ENCODE data around the gene GLT1D1.

Gene GLT1D1

DNA sequence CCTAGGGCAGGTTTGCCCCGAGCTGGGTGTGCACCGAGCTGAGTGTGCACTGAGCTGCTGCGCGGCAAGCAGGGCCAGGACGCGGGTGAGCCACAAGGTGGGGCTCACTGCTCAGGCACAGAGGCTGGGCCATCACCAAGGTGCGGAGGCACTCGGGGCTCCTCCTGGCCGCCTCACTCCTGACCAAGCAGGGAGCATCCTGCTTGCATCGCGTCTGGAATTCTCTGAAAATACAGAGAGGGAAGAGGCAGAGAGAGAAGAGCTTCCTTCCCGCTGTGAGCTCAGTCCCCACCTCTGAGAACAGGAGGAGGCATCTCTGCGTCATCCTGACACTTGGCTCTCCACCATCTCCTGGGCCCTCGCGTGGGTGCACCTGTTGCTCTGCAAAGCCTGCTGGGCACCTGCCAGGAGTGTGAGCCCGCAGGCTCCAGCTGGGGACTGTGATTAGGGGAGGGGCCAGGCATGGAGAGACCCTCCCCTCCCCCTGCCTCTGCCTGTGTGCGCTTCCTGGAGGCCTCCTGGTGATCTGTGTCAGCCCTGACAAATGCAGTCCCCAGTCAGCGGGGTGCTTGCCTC lies 116.3 kb downstream of the GLT1D1 start:
- no peak for DNase-seq

DNA sequence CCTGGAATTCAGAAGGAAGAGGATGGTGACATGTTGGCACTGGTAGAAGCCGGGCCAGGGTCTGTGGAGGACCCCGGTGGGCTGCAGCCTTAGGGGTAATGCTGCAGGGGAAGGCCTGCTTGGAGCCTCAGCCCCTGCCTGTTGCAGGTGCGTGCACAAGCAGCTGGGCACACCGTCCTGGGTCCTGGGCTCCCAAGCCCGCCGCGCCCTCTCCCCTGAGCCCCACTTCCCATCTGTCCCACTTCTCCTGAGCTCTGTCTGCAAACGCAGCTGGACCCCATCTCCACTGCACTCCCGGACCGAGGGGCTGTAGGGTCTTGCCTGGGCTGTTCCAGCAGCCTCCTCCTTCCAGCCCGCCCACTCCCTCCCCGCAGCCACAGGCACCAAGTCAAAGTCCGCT lies 116.8 kb downstream of the GLT1D1 start:
- no peak for DNase-seq

DNA sequence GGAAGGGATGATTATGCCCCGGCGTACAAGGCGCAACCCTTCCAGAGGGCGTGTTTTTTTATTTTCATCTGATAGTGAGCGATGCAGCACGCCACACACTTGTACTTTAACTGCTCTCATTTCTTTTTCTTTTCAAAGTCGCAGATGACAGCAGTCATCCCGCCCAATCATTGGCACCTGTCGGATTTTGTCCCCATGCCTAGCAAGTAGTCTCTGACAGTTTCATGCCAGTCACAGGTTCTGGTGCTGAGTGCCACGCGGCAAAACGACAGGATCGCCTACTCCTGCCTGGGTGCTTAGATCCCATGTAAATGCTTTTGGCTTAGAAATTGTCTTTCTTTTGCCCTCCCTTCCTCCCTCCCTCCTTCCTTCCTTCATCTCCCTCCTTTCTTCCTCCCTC lies 117.7 kb downstream of the GLT1D1 start:
- DNase-seq = no peak

DNA sequence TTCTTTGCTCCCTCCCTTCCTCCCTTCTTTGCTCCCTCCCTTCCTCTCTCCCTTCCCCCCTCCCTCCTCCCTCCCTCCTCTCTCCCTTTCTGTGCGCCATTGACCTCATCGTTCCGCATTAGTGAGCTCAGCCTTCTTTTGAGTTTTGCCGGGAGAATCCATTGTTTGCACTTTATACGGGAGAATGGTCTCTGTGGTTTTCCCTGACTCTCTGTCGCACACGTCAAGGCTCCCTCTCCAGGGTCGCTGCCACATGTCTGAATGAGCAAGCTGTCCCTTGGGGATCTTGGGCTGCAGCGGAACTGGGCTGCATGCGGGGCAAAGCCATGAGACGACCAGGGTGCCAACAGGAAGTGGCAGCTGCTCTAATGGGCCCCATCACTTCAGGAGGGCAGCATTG lies 118.5 kb downstream of the GLT1D1 start:
- no peak for DNase-seq

DNA sequence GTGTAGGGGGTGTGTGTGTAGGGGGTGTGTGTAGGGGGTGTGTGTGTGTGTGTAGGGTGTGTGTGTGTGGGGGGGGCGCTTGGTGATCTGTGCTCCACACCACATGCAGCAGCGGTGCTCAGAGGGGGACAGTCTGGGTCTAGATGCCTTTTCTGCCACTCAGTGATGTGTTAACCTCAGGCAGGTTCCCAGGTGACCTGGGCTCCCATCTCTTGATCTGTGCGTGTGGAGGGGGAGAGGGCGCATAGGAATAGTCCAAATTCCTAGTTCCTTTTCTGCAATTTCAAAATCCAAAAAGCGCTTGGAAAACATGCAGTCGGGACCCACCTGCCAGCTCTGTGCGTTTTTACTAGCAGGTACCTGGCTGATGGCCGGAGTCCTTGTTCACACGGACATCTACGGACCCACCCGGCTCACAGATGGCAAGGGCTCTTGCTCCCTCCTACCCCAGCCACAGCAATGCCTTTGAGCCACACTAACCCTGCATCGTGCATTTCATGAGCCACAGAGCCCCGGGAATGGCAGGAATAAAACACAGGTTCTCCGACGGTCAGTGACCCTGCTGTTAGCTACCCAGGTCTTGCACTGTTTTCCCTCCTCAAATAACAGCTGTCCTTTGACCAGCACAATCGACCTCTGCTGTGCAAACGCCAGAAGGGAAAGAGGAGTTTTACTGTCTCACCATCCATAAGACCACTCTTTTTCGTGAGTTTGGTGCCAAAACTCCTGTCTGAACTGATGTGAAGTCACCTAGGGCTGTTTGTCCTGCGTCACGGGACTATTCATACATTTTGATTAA lies 120.8 kb downstream of the GLT1D1 start:
- DNase-seq = no peak

DNA sequence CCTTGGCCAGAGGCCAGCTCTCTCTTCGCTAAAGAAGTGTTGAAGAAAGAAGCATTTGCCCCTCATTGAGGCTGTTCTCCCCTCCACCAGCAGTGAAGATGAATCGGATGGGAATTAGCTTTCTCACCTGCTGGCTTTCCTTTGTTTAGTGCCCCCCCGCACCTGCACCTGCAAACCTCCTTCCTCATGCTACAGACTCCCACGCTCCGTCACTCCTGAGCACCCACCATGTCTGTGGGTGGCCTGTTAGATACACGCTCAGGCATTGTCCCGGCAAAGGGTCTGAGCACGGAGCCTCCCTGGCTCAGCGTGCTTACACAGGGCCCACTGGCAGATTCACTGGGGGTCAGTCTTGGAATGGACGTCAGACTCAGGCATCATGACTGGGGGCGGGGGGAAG lies 121.6 kb downstream of the GLT1D1 start:
- no peak for DNase-seq

DNA sequence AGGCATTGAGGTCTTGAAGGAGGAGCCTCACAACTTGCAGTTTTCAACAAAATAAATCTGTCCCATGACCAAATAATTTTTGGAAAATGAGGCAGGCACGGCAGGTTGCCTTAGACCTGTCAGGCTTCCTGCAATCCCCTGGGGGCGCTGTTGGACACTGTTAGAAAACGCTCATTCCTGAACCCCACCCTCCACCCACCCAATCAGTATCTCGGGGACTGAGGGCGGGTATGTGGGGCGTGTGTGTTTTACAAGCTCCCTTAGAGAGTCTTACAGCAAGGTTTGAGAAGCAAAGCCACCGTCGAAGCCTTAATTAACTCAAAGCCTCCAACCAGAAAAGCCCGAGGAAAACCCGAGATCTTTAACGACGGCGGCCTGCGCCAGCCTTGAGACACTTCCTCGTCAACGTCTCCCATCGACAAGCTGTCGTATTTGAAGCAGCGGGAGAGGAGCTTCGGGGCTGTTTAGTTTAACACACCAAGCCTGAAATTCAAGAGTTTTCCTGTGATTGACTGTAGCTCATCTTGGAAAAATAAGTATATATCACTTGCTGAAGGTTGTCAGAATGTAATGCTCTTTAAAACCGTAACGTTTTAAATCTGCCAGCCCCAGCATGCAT lies 123.0 kb downstream of the GLT1D1 start:
- no peak for DNase-seq

DNA sequence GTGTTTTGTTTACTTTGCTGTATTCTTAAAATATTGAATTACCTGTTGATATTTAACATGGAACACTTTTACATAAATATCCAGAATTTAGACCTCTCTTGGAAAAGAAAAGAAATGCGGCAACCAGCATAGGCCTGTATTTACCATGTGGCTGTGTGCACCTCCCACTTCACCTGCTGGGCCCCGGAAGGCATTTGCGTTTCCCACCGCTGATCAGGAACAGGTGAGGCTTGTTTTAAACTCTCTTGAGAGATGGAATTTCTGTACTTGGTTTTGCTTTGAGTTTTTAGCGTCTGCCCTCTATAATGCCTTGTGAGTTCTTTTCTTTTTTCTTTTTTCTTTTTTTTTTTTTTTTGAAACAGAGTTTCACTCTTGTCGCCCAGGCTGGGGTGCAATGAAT lies 124.2 kb downstream of the GLT1D1 start:
- DNase-seq = no peak

DNA sequence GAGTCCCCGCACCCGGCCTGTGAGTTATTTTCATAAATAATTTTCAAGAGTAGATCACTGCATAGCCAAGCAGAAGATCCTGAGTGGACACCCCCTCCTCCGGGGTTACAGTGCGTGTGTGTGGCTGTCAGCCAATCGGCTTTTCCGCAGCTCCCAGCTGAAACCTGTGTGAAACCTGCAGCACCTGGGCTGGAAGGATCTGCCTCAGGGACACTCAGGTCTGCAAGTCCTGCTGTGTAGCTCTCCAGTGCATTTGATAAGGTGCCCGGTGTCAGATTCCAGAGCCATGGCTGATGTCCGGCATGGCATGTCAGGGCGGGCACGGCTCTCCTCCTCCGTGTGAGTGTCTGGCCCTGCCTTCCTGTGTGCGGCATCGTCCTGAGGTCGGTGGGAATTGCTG lies 124.8 kb downstream of the GLT1D1 start:
- DNase-seq = no peak

DNA sequence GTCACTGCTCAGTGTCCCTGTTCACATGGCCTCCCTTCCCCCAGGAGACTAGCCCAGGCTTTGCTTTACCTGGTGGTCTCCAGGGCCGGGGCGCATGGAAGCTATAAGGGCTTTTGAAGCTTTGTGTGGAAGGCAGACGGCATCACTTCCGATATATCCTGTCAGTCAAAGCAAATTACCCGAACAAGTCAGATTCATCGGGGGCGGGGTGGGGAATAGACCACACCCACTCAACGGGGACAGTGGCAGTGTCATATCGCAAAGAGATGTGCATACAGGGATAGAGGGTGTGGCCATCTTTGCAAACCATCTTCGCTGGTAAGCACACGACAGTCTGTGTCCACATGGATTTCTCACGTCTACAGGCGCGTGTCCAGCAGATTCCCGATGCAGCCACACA lies 127.3 kb downstream of the GLT1D1 start:
- no peak for DNase-seq

DNA sequence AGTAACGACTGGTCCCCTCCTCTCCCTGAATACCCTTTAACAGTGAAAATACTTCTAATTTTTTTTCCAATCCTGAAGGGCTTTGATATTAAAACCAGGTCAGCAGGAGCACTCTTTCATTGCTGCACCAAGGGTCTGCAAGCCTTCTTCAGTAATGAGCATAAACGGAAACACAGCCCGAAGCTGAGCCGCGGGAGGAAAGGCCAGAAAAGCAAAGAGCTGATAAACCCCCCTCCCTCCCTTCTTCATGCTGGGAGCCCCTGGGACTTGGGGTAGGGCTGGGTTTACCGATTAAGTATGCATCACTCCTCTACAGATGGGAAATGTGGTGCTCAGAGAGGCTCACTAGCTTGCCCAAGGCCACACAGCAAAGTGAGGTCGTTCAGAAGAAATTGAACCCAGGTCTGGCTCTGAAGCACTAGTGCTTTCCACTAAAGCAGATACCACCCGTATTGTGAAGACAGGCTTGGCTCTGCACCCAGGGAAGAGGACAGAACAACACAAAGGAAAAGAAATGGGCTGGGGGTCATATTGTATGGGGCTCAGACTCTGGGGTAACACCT lies 128.8 kb downstream of the GLT1D1 start:
- DNase-seq = no peak

DNA sequence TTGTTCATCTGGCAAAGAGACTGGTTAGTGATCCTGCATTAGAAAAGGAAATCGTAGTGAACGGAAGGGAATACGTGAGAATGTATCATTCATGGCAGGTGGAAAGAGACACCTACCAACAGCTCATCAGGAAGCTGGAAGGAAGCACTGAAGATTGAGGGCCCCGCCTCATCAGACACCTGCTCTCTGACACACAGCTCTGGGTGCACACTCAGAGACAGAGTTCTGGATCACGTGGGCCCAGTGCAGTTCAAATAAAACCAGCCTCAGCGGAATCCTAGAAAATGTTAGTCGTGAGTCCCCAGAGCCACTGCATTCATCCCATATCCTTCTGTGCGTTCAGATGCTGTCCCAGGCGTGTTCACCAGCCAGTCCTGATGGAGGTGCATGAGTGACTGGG lies 129.7 kb downstream of the GLT1D1 start:
- DNase-seq = no peak

DNA sequence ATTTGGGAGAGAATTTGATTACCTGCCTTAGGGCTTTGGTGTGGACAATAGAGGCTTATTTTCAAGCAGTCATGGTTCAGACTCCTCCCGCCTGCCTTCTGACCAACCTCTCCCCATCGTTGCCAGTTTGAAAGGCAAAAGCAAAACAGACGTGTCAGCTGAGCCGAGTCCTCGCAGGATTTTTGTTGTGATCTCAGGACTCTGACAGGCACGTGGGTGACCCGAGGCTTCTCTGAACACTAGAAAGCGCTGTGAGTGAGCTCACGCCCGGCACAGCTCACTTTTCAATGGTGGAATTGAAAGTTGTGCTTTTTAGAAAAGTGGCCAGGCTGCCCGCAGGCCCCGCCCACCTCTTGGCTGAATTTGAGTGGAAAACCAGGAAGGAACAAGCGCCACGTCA lies 130.1 kb downstream of the GLT1D1 start:
- DNase-seq = no peak

DNA sequence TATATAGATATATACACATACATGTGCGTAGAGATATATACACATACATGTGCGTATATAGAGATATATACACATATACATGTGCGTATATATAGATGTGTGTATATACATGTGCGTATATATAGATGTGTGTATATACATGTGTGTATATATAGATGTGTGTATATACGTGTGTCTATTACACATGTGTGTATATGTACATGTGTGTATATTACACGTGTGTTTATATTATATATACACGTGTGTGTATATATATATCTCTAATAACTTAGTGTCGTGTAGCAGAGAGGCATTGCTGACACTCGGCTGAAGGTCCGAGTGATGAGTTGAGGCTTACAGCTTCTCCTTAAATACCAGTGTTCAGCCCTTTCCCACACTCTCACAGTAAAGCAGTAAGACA lies 133.7 kb downstream of the GLT1D1 start:
- no peak for DNase-seq

DNA sequence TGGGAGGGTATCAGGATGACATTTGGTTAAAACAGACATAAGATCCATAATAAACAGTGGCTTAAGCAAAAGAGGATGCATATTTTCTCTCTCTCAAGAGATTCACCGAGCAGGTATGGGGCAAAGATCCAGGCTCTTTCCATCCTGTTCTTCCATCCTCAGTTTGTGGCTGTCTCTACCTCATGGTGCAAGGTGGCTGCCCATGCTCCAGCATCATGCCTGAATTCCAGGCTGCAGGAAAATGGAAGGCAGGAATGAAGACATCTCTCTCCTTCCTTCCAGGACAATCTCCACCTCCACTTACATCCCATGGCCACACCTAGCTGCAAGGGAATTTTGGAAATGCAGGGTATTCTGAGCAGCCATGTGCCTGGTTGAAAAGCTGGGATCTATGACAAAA lies 136.0 kb downstream of the GLT1D1 start:
- DNase-seq = no peak

DNA sequence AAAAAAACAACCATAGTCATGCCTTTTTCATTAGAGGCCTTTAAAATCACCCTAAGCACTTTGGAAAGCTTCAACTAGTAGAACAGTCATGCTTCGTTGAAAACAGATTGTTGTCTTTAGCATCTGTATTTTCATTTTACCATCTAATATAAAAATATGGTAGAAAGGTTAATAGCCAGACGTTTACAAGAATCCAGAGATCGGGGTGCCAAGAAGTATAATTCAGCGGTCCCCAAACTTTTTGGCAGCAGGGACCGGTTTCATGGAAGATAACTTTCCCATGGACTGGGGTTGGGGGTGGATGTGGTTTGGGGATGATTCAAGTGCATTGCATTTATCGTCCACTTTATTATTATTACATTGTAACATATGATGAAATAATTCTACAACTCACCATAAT lies 138.4 kb downstream of the GLT1D1 start:
- no peak for DNase-seq

DNA sequence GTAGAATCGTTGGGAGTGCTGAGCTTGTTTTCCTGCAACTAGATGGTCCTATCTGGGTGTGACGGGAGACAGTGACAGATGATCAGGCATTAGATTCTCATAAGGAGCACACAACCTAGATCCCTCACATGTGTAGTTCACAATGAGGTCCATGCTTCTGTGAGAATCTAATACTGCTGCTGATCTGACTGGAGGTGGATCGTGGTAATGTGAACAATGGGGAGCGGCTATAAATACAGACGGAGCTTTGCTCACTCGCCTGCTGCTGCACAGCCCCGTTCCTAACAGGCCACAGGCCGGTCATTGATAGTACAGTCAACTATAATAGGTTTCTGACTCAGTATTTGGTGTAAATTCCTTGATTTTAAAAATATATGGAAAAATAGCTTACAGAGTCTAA lies 138.8 kb downstream of the GLT1D1 start:
- DNase-seq = no peak

DNA sequence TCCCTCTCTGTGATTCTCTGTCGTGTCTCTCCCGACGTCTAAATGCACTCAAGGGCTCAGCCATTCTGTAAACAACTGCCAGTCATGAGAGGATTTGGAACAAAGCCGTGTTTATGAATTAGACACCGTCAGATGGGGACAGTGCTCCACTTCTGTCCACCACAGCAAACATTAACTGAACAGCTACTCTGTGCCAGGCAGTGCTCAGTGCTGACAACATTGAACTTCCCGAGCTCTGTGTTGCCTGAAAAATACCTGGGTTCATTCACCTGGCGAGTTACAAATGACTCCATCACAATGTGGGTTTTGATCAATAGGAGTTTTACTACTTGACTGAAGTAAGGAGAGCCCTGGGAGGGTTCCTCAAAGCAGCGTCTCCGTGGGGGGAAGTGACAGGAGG lies 139.3 kb downstream of the GLT1D1 start:
- DNase-seq = no peak

DNA sequence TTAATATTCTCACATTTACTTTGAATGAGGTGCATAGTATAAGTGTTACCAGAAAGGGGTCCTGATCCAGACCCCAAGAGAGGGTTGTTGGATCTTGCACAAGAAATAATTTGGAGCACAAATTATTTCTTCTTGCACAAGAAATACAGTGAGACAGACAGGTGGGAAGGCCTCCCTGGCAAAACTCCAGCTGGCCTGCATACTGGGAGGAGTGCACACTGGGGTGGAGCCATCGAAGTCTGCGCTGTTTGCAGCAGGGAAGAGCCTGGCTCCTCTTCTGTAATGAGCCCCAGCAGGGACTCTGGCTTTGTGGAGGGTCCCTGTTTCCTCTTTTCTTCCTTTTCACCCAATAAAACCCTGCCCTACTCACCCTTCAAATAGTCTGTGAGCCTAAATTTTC lies 141.6 kb downstream of the GLT1D1 start:
- DNase-seq = no peak

DNA sequence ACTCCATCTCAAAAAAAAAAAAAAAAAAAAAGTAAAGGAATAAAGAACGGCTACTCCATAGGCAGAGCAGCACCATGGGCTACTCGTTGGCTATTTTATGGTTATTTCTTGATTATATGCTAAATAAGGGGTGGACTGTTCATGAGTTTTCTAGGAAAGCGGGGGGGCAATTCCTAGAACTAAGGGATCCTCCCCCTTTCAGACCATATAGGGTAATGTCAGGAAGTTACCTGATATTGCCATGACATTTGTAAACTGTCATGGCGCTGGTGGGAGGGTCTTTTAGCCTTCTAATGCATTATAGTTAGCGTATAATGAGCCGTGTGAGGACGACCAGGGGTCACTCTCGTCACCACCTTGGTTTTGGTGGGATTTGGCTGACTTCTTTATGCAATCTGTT lies 142.3 kb downstream of the GLT1D1 start:
- no peak for DNase-seq

DNA sequence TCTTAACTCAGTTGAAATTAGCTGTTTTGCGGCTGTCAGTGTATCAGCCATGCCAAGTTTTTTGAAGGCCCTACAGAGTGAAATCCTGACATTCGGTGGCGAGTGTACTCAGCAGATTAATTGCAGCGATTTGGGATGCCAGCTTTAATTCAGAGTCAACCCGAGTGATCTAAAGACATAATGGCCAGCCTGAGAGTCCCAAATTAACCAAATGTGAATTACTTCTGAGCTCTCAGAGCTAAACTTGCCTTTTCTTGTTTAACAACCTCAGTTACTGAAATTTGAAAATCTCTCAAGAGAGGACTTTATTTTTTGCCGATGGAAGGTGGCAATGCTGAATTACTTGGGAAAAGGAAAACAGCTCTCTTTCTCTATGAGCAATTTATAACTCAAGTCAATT lies 148.5 kb downstream of the GLT1D1 start:
- no peak for DNase-seq

DNA sequence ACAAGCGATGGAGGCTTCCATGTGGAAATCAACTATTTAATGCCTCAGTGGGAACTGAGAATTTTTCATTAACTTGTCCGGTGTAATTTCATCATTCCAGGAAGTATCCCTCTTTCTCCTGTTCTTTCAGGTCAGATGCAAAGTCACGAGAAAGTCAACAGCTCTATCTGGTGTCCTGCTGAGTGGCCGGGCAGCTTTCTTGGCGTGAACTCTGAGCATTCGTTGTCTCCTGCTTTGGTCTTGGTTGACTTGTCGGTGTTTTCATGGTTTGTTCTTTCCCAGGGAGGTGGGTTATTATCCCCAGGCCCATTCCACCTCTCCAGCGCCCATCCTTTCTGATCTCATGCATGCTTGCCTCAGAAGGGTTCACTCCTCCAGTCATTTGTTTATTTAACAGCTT lies 149.1 kb downstream of the GLT1D1 start:
- no peak for DNase-seq

DNA sequence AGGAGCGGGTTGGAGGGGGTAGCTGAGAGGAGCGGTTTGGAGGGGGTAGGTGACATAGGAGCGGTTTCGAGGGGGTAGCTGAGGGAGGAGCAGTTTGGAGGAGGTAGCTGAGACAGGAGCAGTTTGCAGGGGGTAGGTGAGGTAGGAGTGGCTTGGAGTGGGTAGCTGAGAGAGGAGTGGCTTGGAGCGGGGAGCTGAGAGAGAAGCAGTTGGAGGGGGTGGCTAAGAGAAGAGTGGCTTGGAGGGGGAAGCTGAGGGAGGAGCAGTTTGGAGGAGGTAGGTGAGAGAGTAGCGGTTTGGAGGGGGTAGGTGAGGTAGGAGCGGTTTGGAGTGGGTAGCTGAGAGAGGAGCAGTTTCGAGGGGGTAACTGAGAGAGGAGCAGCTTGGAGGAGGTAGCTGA lies 152.1 kb downstream of the GLT1D1 start:
- no peak for DNase-seq

DNA sequence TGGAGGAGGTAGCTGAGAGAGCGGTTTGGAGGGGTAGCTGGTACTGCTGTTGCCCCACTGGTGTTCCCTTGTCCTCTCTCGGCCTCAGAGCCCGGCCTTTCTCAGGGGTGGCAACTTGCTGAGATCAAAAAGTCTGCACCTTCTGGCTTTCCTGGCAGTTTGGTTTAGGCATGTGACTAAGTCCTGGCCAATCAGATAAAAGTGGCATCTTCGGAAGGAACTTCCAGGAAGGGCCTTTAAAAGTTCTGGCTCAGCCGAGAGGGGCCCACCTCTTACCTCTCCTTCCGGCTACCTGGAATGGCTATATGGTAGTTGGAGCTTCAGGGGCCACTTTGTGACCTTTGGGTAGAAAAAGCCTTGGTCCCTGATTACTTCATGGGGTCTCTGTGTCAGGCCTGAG lies 152.6 kb downstream of the GLT1D1 start:
- DNase-seq = no peak
